SK-N-SH (cell line): ENCODE measurements around the gene PTPN13. TPM values are rescaled to one million over a fixed set of nuclear protein-coding genes. Genes with fewer than 3 reads are reported as not detected.

ENCODE experiments used
- CTCF ChIA-PET: fragments of 300-600, 350-600 bp; formaldehyde crosslinking; extraction: SDS; loops from one replicate; lab custom pipeline; 2021; lab: Yijun Ruan, JAX
- POLR2A ChIA-PET: fragments of 350-600 bp; sonication (Branson Sonifier 250); formaldehyde crosslinking; extraction: SDS; loops from one replicate; lab custom pipeline; 2020; ENCODE audit warnings: antibody characterized with exemption, inconsistent platforms; lab: Yijun Ruan, JAX
- DNase-seq: peaks from one replicate; pipeline ENCODE4 v3.0.0; 2012
- H2AFZ ChIP-seq: fragments of 200-600 bp; sonication (generic); 2 replicates; pipeline ENCODE4 v1.8.1; 2016; ENCODE audit warnings: antibody characterized with exemption, mild to moderate bottlenecking, low read depth
- H3F3A ChIP-seq: fragments of 200-600 bp; sonication (generic); replicated peaks from 2 replicates; pipeline ENCODE3; 2016; ENCODE audit warnings: antibody characterized with exemption, mild to moderate bottlenecking; ENCODE audit not compliant: insufficient read depth
- H3K27ac ChIP-seq, 2 experiments: fragments of 200-500 bp in 1 of 2; fragments of 200-600 bp in 1 of 2; sonication (Bioruptor generic) in 1 of 2; sonication (generic), shearing (Covaris generic) in 1 of 2; 2 replicates each; pipeline versions ENCODE4 v1.5.1 to v1.6.1; 2014 to 2016; ENCODE audit warnings: low read depth in 2 of 2, inconsistent platforms in 1 of 2, low read length in 1 of 2, mild to moderate bottlenecking in 1 of 2, mixed read lengths in 1 of 2
- H3K27me3 ChIP-seq: fragments of 200-600 bp; sonication (generic), shearing (Covaris generic); 2 replicates; pipeline ENCODE4 v1.6.1; 2016; ENCODE audit warnings: mixed run types; ENCODE audit not compliant: insufficient read depth
- H3K36me3 ChIP-seq, 2 experiments: fragments of 200-500 bp in 1 of 2; fragments of 200-600 bp in 1 of 2; sonication (Bioruptor generic) in 1 of 2; sonication (generic) in 1 of 2; replicated peaks in 1 of 2; 2 replicates each; pipeline versions ENCODE3 to v1.5.1; 2014 to 2016; ENCODE audit warnings: low read length in 1 of 2, mild to moderate bottlenecking in 1 of 2; ENCODE audit not compliant: insufficient read depth in 2 of 2, control insufficient read depth in 1 of 2
- H3K4me1 ChIP-seq, 2 experiments: fragments of 200-500 bp in 1 of 2; fragments of 200-600 bp in 1 of 2; sonication (Bioruptor generic) in 1 of 2; sonication (generic), shearing (Covaris generic) in 1 of 2; 2 replicates each; pipeline versions ENCODE4 v1.5.1 to v1.6.1; 2014 to 2016; ENCODE audit warnings: low read depth in 1 of 2, low read length in 1 of 2, mixed run types in 1 of 2; ENCODE audit not compliant: insufficient read depth in 2 of 2, control insufficient read depth in 1 of 2
- H3K4me2 ChIP-seq: fragments of 200-600 bp; sonication (generic), shearing (Covaris generic); 2 replicates; pipeline ENCODE4 v1.6.1; 2017; ENCODE audit warnings: mixed run types
- H3K4me3 ChIP-seq, 2 experiments: fragments of 200-500 bp in 1 of 2; fragments of 200-600 bp in 1 of 2; sonication (Bioruptor generic) in 1 of 2; sonication (generic), shearing (Covaris generic) in 1 of 2; 2 replicates each; pipeline versions ENCODE4 v1.5.1 to v1.8.1; 2014 to 2016; ENCODE audit warnings: low read depth in 2 of 2, inconsistent platforms in 1 of 2, low read length in 1 of 2, mild to moderate bottlenecking in 1 of 2, mixed read lengths in 1 of 2, moderate library complexity in 1 of 2
- H3K79me2 ChIP-seq: fragments of 200-600 bp; sonication (generic); 2 replicates; pipeline ENCODE4 v1.8.1; 2017; ENCODE audit warnings: mild to moderate bottlenecking; ENCODE audit not compliant: insufficient read depth
- H3K9ac ChIP-seq: fragments of 200-600 bp; sonication (generic); 2 replicates; pipeline ENCODE4 v1.6.1; 2017; ENCODE audit warnings: mixed run types
- H3K9me2 ChIP-seq: fragments of 200-600 bp; sonication (generic); 2 replicates; pipeline ENCODE4 v1.6.1; 2017; ENCODE audit warnings: mixed run types
- H3K9me3 ChIP-seq: fragments of 200-600 bp; sonication (generic); 2 replicates; pipeline ENCODE4 v1.6.1; 2017; ENCODE audit warnings: mixed run types, mild to moderate bottlenecking, moderate library complexity
- H4K20me1 ChIP-seq: fragments of 200-600 bp; sonication (generic); 2 replicates; pipeline ENCODE4 v1.6.1; 2017; ENCODE audit warnings: mild to moderate bottlenecking, mixed run types; ENCODE audit not compliant: insufficient read depth
- CHD2 ChIP-seq: fragments of 150-350 bp; IDR thresholded peaks from 2 replicates; pipeline ENCODE4 v1.6.1; 2018; ENCODE audit warnings: low read length; ENCODE audit not compliant: partially characterized antibody
- EP300 ChIP-seq, 2 experiments: IDR thresholded peaks; 2 replicates each; pipeline versions ENCODE4 v1.4.0 to v1.6.1; 2012; ENCODE audit warnings: borderline replicate concordance in 1 of 2, low read depth in 1 of 2, low read length in 1 of 2
- EZH2phosphoT487 ChIP-seq: fragments of 200-600 bp; sonication (generic); IDR thresholded peaks from 2 replicates; pipeline ENCODE4 v1.6.1; 2017; ENCODE audit warnings: low read depth, mixed run types, mild to moderate bottlenecking, antibody characterized with exemption, moderate library complexity, borderline replicate concordance
- FOXM1 ChIP-seq: IDR thresholded peaks from 2 replicates; pipeline ENCODE4 v1.4.0; 2012; ENCODE audit warnings: low read depth, mild to moderate bottlenecking
- IRF3 ChIP-seq: fragments of 150-350 bp; IDR thresholded peaks from 2 replicates; pipeline ENCODE4 v1.6.1; 2016; ENCODE audit warnings: mild to moderate bottlenecking, low read depth, low read length
- JUND ChIP-seq: IDR thresholded peaks from 2 replicates; pipeline ENCODE4 v1.4.0; 2012
- NFIC ChIP-seq: IDR thresholded peaks from 2 replicates; pipeline ENCODE4 v1.4.0; 2012; ENCODE audit warnings: borderline replicate concordance
- RAD21 ChIP-seq: IDR thresholded peaks from 2 replicates; pipeline ENCODE4 v1.6.1; 2012; ENCODE audit warnings: mild to moderate bottlenecking, low read length
- RXRA ChIP-seq: IDR thresholded peaks from 2 replicates; pipeline ENCODE4 v1.4.0; 2012; ENCODE audit warnings: low read depth, mild to moderate bottlenecking, borderline replicate concordance
- SIN3A ChIP-seq: IDR thresholded peaks from 2 replicates; pipeline ENCODE4 v1.6.1; 2012; ENCODE audit warnings: low read depth, mild to moderate bottlenecking, low read length, moderate library complexity, borderline replicate concordance
- SMC3 ChIP-seq: IDR thresholded peaks from 2 replicates; pipeline ENCODE4 v1.6.1; 2012; ENCODE audit warnings: low read depth, low read length, improper control_type of control experiment
- TCF12 ChIP-seq: IDR thresholded peaks from 2 replicates; pipeline ENCODE4 v1.4.0; 2012
- TEAD4 ChIP-seq: IDR thresholded peaks from 2 replicates; pipeline ENCODE4 v1.4.0; 2012; ENCODE audit warnings: mild to moderate bottlenecking, borderline replicate concordance; ENCODE audit not compliant: insufficient read depth
- USF1 ChIP-seq: IDR thresholded peaks from 2 replicates; pipeline ENCODE4 v1.4.0; 2012; ENCODE audit warnings: low read depth, borderline replicate concordance
- USF2 ChIP-seq: fragments of 150-350 bp; IDR thresholded peaks from 2 replicates; pipeline ENCODE4 v1.6.1; 2017; ENCODE audit warnings: antibody characterized with exemption, low read length, low read depth, borderline replicate concordance
- YY1 ChIP-seq: IDR thresholded peaks from 2 replicates; pipeline ENCODE4 v1.4.0; 2012; ENCODE audit warnings: low read depth, mild to moderate bottlenecking
- WGBS: methylation state at CpG from one replicate; pipeline ENCODE4 v1.1.6; 2017; ENCODE audit warnings: low lambda C conversion rate; 5-methylcytosine and 5-hydroxymethylcytosine counted together
- polyA plus RNA-seq, 3 experiments: library from polyadenylated mRNA; depleted of rRNA; stranded (reverse); fragments of >200 nt; gene quantifications; 2 replicates each; pipeline ENCODE4 v1.2.3, GENCODE V29; 2012
- TF ChIP-seq, protein P1 (sequence below): IDR thresholded peaks from 2 replicates; pipeline ENCODE4 v1.6.1; 2012; ENCODE audit warnings: mild to moderate bottlenecking, low read depth, low read length, moderate library complexity
- TF ChIP-seq, protein P2 (sequence below): IDR thresholded peaks from 2 replicates; pipeline ENCODE4 v1.4.0; 2012; ENCODE audit warnings: low read depth

The PTPN13 gene
- polyA plus RNA-seq, 1 of the 3 experiments (the other 2 are of a cell fraction): 5.5 TPM

- TF ChIP-seq IRF3 (no peak), USF2 (no peak), FOXM1 (no peak), EP300 (IDR thresholded peaks at IDR 0.05; ENCODE audit: borderline replicate concordance in 1 of 2, low read depth in 1 of 2, low read length in 1 of 2) (no peak), TEAD4 (no peak)
Measured at GRCh38 chr4:86586626-86587380, 7.3 kb upstream of the PTPN13 start (continued).

DNA sequence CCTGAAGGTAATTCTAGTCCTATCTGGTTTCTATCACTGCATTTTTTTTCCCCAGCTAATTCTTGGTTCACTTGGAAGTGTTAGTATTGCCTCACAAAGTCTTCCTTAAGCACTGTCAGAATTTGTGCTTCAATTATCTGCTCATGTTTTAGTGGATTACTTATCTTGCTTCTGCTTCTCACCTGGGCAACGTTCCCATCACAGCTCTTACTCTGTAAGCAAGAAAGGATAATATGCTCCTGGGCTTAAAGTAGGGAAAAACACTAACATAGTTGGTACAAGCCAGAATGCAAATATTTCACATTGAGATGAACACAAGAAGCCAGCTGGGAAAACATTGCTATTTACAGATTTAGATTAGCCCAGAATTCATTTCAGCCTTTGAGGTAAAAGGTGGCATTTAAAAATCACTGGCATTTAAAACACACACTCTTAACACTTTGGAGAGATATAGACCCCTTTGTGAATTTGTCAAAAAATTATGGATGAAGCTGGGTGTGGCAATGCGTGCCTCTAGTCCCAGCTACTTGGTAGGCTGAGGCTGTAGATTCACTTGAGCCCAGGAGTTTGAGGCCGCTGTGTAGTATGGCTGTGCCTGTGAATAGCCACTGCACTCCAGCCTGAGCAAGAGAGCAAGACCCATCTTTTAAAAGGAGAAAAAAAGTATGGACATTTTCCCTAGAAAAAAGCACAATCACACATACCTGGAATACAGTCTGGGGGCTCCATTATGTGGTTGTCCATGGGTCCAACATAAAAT is 6.6 kb upstream of the PTPN13 start:
- ChIA-PET POLR2A (no interaction called here), CTCF (no interaction called here)
- TF ChIP-seq RAD21 (no peak), YY1 (no peak), USF2 (no peak), SMC3 (no peak), JUND (no peak), IRF3 (no peak), USF1 (no peak), CHD2 (no peak), SIN3A (no peak), NFIC (no peak), TCF12 (no peak), EP300 (IDR thresholded peaks at IDR 0.05; ENCODE audit: borderline replicate concordance in 1 of 2, low read depth in 1 of 2, low read length in 1 of 2) (no peak), EZH2phosphoT487 (no peak), RXRA (no peak)
- TF ChIP-seq, protein P1, sequence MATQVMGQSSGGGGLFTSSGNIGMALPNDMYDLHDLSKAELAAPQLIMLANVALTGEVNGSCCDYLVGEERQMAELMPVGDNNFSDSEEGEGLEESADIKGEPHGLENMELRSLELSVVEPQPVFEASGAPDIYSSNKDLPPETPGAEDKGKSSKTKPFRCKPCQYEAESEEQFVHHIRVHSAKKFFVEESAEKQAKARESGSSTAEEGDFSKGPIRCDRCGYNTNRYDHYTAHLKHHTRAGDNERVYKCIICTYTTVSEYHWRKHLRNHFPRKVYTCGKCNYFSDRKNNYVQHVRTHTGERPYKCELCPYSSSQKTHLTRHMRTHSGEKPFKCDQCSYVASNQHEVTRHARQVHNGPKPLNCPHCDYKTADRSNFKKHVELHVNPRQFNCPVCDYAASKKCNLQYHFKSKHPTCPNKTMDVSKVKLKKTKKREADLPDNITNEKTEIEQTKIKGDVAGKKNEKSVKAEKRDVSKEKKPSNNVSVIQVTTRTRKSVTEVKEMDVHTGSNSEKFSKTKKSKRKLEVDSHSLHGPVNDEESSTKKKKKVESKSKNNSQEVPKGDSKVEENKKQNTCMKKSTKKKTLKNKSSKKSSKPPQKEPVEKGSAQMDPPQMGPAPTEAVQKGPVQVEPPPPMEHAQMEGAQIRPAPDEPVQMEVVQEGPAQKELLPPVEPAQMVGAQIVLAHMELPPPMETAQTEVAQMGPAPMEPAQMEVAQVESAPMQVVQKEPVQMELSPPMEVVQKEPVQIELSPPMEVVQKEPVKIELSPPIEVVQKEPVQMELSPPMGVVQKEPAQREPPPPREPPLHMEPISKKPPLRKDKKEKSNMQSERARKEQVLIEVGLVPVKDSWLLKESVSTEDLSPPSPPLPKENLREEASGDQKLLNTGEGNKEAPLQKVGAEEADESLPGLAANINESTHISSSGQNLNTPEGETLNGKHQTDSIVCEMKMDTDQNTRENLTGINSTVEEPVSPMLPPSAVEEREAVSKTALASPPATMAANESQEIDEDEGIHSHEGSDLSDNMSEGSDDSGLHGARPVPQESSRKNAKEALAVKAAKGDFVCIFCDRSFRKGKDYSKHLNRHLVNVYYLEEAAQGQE: no peak
- TF ChIP-seq, protein P2, sequence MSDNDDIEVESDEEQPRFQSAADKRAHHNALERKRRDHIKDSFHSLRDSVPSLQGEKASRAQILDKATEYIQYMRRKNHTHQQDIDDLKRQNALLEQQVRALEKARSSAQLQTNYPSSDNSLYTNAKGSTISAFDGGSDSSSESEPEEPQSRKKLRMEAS: no peak
- Histone ChIP-seq H3K27me3 (no peaks in the 10 kb centered on the region), H4K20me1 (no peaks in the 10 kb centered on the region), H3K36me3 (no peaks in the 10 kb centered on the region), H3K79me2 (no peaks in the 10 kb centered on the region), H3K4me1 (peaks cover 0 to 4% of the 10 kb centered on the region in 2 experiments; a peak in 3 of 4 replicates), H3F3A (peaks cover 5% of the 10 kb centered on the region), H3K9me2 (no peaks in the 10 kb centered on the region), H2AFZ (no peak overlapping the region), H3K27ac (no peak overlapping the region), H3K4me2 (no peak overlapping the region), H3K9ac (no peak overlapping the region), H3K9me3 (no peaks in the 10 kb centered on the region), H3K4me3 (no peak overlapping the region)
- no peak for DNase-seq
- WGBS: 79% methylated on average over 3 of the region's 3 CpGs
